Activated CD4-positive, CD25-positive, alpha-beta regulatory T cell treated with anti-CD3 and anti-CD28 coated beads, Interleukin-2, amount 50 U/mL, for 72 hours (primary cell): Measurements from ENCODE around the gene AKR1A1.
"Not testable (repeated sequence)": the region's sequence is repeated elsewhere in the genome, so short reads cannot be mapped to it uniquely, and the experiment has no call there.

ENCODE experiments used
- DNase-seq: peaks from one replicate; pipeline ENCODE4 v3.0.0; 2021

The AKR1A1 gene

DNA sequence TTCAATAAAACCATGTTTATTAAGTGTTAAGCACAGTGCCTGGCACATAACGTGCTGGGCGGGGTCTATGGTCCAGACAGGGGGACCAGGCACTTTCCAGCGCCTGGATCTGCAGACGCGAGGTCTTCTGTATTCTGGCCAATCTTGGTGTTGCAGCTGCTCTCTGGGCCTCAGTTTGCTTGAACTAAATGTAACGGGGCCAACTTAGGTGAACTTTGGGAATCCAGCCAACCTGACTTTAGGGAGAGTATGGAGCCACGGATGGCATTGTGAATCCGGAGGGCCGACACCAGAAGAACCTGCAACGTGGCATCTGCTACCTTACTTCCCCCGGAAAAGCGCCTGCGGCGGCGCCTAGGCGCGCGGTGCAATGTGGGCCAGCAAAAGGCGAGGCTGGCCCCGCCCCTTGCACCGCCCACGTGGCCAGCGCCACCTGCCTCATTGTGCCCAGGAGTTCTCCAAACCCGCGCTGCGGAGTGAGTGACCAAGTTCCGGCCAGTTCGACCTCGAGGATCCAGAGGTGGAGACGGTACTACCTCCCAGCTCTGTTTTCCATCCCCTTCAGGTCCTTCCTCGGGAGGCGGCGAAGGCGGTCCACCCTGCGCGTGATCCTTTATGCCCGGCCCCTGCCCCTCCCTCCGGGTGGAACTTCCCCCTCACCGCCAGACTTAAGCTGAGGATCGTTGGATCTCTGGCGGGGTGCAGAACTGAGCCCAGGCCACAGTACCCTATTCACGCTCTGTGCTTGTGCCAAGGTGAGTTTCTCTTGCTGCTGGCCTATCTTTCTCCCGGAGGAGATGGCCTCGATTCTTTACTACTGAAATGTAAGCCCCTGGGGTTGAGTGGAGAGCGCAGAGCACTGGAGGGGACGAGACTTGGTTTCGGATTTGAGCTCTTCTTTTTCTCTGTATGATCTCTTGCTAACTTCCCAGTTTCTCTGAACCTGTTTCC is at the start of gene AKR1A1:
TSS of gene AKR1A1 (plus strand) at position 426 of the 951 bp plus-strand sequence. CDS start 10,969 bp downstream, outside the sequence.
- peak; percentile 91 for DNase-seq

- no peak for DNase-seq
Measured at GRCh38 chr1:45501505-45501859, 49.1 kb upstream of the AKR1A1 start.

GRCh38 chr1:45503462-45504360 is 46.9 kb upstream of the AKR1A1 start:
- no peak for DNase-seq

DNA sequence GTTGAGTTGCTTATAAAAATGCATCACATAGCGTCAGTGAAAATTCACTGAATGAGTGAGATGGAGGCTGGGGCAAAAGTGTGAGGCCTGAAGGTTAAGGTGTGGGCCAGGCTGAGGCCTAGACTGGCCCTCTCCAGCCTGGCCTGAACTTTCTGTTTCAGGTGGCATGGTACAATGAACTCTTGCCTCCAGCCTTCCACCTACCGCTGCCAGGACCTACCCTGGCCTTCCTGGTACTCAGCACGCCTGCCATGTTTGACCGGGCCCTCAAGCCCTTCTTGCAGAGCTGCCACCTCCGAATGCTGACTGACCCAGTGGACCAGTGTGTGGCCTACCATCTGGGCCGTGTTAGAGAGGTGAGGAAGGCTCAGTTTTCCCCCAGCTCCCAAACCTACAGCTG is 43.4 kb upstream of the AKR1A1 start:
- no peak for DNase-seq

- DNase-seq, result no peak
Measured at GRCh38 chr1:45507893-45508292, 42.7 kb upstream of the AKR1A1 start.

DNA sequence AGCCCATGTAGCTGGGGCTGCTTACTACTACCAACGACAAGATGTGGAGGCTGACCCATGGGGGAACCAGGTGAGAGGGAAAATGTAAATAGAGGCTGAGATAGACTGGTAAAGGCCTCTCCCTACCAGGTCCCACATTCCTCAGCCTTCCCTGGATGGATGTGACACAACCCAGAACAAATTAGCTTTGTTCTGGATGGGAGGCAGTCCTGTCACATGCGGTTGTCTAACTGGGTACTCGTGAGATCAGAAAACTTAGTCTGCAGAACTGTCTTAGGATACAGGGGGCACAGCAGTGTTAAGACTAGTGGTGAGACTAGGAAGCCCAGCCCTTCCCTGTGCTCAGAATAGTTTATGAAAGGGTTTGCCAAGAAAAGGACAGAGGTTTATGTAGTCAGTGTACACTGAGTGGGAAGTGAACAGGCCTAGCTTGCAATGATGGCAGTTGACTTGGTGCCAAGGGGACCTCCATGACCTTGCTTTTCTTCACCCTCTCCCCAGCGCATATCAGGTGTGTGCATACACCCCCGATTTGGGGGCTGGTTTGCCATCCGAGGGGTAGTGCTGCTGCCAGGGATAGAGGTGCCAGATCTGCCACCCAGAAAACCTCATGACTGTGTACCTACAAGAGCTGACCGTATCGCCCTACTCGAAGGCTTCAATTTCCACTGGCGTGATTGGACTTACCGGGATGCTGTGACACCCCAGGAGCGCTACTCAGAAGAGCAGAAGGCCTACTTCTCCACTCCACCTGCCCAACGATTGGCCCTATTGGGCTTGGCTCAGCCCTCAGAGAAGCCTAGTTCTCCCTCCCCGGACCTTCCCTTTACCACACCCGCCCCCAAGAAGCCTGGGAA is 42.1 kb upstream of the AKR1A1 start:
- no peak for DNase-seq

- DNase-seq, result no peak
Measured at GRCh38 chr1:45510036-45510971, 40.3 kb upstream of the AKR1A1 start.

DNA sequence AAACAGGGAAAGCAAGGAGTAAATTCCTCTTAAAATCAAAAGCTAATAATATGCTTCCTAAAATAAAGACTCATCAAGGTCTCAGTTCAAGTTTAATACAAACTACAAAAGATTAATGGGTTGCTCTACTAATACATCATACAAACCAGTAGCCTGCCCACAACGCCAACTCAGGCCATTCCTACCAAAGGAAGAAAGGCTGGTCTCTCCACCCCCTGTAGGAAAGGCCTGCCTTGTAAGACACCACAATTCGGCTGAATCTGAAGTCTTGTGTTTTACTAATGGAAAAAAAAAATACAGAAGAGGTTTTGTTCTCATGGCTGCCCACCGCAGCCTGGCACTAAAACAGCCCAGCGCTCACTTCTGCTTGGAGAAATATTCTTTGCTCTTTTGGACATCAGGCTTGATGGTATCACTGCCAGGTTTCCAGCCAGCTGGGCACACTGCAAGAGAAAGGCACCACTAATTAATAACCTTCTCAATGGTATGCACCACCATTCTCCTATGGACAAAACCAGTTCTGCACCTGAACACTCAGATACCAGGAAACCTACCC is 39.6 kb upstream of the AKR1A1 start:
- DNase-seq, result no peak

DNA sequence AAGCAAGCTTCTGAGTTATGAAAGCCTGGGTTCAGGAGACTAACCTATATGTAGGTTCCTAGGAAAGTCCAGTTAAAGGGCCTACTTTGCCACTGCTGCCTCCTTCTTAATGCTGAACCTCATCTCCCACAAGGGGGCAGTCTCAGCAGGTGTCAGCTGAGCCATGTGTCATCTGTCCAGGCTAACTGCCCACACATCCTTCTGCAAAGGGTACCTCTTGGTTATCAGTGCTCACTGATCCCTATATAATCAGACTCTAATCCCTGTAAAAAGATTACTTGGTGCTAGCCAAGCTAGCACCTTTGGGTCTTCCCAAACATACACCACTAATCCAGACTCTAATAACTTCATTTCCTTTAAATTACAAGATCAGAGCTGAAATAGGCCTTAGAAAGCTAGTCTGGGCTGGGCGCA is 38.0 kb upstream of the AKR1A1 start:
- peak; percentile 55 for DNase-seq

DNA sequence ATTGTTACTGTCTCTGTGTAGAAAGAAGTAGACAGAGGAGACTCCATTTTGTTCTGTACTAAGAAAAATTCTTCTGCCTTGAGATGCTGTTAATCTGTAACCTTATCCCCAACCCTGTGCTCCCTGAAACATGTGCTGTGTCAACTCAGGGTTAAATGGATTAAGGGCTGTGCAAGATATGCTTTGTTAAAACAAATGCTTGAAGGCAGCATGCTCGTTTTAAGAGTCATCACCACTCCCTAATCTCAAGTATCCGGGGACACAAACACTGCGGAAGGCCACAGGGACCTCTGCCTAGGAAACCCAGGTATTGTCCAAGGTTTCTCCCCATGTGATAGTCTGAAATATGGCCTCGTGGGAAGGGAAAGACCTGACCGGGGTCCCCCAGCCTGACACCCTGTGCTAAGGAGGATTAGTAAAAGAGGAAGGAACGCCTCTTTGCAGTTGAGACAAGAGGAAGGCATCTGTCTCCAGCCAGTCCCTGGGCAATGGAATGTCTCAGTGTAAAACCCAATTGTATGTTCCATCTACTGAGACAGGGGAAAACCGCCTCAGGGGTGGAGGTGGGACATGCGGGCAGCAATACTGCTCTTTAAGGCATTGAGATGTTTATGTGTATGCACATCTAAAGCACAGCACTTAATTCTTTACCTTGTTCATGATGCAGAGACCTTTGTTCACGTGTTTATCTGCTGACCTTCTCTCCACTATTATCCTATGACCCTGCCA is 36.9 kb upstream of the AKR1A1 start:
- not testable (repeated sequence) for DNase-seq

- DNase-seq, result no peak
Measured at GRCh38 chr1:45516036-45516435, 34.6 kb upstream of the AKR1A1 start.

- no peak for DNase-seq
Measured at GRCh38 chr1:45516465-45516864, 34.2 kb upstream of the AKR1A1 start.

DNA sequence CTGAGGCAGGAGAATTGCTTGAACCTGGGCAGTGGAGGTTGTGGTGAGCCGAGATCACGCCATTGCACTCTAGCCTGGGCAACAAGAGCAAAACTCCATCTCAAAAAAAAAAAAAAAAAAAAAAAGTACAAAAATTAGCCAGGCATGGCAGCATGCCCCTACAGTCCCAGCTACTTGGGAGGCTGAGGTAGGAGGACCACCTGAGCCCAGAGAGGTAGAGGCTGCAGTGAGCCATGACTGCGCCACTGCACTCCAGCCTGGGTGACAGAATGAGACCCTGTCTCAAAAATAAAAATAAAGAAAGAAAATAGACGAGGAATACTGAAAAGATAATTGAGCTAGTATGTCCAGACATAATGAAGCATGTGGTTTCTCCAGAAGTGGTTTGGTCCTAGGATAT is 32.3 kb upstream of the AKR1A1 start:
- not testable (repeated sequence) for DNase-seq

GRCh38 chr1:45518910-45519309 is 31.7 kb upstream of the AKR1A1 start:
- DNase-seq, result no peak

- not testable (repeated sequence) for DNase-seq
Measured at GRCh38 chr1:45519774-45520173, 30.9 kb upstream of the AKR1A1 start.

DNA sequence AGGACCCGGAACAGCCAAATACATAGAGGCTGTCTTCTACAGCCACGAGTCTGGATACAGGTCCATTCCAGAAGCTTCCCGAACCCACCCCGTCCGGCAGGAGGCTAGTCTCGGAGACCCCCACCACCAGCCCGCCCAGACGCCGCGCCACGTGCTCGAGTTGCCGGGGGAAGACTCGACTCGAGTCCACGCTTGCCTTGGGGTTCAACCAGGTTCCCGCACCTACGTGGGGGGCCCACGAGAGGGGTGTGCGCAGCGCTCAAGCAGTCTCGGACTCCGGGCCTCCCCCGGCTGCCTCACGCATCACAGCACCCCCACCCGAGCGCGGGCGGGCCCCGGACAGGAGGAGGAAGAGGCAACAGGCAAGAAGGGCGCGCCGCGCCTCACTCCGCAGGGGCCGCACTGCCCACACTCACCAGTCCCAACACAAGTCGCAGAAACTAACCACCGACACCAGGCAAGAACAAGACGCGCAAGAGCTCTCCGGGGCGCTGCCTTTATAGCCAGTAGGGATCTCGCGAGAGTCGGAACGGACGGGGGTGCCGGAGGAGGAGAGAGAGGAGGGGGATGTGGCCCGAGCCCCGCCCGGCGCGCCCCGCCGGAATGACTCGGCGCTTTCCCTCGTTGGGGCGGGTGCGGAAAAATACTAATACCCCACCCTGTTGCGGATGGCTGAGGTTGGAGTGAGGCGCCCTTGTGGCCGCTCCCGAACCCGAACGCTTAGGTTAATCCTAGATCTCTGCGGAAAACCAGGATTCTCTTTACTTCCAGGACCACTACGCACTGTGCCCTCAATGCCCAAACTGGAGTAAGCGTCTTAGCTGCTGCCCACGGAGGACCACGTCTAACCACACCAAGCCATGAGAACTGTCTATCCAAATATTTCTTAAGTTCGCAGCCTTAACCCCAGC is 29.0 kb upstream of the AKR1A1 start, which contains the start of gene PRDX1:
TSS of gene PRDX1 (minus strand) at position 472 of the 911 bp plus-strand sequence. CDS start 2,841 bp downstream, outside the sequence.
- peak; percentile 99 for DNase-seq

- no peak for DNase-seq
Measured at GRCh38 chr1:45522324-45523104, 28.1 kb upstream of the AKR1A1 start.

GRCh38 chr1:45523516-45523915 is 27.1 kb upstream of the AKR1A1 start:
- DNase-seq, result not testable (repeated sequence)
